Loucy (cell line): Measurements from ENCODE around the gene DGCR2.

Experiments
- CTCF ChIP-seq: fragments of 200-600 bp; sonication (generic); conservative IDR thresholded peaks from 2 replicates; pipeline ENCODE4 v1.5.1; 2014; ENCODE audit warnings: mild to moderate bottlenecking, antibody characterized with exemption, low read length
- EZH2phosphoT487 ChIP-seq: fragments of 200-600 bp; IDR thresholded peaks from 2 replicates; pipeline ENCODE4 v1.6.1; 2018; ENCODE audit warnings: antibody characterized with exemption, mild to moderate bottlenecking, moderate library complexity, borderline replicate concordance

GRCh38 chr22:19139974-19140373, 17.8 kb upstream of the DGCR2 start:
- TF ChIP-seq CTCF (no peak), EZH2phosphoT487 (no peak)
